CD4-positive, alpha-beta T cell treated with Interleukin-6 at 100 ng/mL for 8 hours (primary cell): ENCODE measurements around the gene SPRR1A.

Experiments used
- DNase-seq: peaks from one replicate; pipeline ENCODE4 v3.0.0-alpha.2; 2020; ENCODE audit warnings: mixed read lengths, low spot score

The SPRR1A gene

DNA sequence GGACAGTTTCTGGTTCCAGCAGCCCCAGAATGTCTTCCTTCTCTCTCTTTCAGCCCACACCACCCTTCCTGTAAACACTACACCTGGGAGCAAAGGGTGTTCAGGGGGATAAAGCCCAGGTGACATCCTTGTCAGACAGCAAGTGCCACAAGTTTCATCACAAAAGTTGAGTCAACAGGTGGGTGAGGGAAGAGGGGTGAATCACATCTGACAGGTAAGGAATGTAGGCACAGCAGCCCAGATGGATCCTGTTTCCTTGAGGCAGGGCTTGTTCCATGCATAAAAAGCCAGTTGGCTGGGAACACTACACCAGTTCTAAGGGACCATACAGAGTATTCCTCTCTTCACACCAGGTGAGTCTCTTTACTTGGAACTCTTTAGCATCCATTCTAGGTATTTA, 47.0 kb downstream of the SPRR1A start, which contains the start of gene SPRR1B:
Gene SPRR1B (plus strand): TSS at position 309 of the 400 bp plus-strand sequence. CDS start 1,143 bp downstream, outside the sequence.
- no peak for DNase-seq

GRCh38 chr1:153032073-153032472, 48.2 kb downstream of the SPRR1A start:
- DNase-seq = no peak

DNA sequence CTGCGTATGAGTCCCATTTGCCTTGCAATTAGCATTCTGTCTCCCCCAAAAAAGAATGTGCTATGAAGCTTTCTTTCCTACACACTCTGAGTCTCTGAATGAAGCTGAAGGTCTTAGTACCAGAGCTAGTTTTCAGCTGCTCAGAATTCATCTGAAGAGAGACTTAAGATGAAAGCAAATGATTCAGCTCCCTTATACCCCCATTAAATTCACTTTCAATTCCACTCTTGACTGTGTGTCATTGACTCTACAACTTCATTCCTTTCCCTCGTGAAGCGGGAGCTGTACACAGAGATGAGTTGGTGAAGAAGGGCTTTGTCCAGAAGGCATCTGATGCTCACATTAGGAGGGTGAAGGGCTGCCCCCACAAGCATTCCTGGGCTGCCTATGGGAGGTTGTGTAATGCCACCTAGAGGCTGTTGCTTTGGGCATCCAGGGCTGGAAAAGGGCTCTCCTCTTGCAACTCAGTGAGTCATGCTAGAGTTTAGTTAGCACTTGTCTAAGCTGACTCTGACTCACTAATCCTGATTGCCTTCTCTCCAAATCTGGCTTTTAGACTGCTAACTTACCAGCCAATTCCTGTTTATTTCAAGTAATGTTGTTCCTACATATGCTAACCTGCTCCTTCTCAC, 48.9 kb downstream of the SPRR1A start:
- no peak for DNase-seq

GRCh38 chr1:153035211-153035610, 51.3 kb downstream of the SPRR1A start:
- no peak for DNase-seq
